Measurements from ENCODE around the gene SCFD2.
"Not testable (repeated sequence)": the region's sequence is repeated elsewhere in the genome, so short reads cannot be mapped to it uniquely, and the experiment has no call there.

SCFD2 gene

DNA sequence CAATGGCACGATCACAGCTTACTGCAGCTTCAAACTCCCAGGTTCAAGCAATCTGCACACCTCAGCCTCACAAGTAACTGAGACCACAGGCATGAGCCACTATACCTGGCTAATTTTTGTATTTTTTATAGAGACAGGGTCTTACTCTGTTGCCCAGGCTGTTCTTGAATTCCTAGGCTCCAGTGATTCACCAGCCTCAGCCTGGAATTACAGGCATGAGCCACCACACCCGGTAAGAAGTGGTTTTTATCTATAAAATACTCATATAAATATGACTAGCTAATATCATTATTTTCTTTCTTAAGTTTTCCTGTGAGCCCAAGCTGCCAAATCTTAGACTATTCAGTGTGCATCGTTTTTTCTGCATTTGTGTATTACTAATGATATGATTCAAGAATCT lies 4.4 kb downstream of the SCFD2 start:
- no peak for DNase-seq (ENCODE audit: low spot score)
- TF ChIP-seq, protein P1, sequence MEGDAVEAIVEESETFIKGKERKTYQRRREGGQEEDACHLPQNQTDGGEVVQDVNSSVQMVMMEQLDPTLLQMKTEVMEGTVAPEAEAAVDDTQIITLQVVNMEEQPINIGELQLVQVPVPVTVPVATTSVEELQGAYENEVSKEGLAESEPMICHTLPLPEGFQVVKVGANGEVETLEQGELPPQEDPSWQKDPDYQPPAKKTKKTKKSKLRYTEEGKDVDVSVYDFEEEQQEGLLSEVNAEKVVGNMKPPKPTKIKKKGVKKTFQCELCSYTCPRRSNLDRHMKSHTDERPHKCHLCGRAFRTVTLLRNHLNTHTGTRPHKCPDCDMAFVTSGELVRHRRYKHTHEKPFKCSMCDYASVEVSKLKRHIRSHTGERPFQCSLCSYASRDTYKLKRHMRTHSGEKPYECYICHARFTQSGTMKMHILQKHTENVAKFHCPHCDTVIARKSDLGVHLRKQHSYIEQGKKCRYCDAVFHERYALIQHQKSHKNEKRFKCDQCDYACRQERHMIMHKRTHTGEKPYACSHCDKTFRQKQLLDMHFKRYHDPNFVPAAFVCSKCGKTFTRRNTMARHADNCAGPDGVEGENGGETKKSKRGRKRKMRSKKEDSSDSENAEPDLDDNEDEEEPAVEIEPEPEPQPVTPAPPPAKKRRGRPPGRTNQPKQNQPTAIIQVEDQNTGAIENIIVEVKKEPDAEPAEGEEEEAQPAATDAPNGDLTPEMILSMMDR (IDR thresholded peaks at IDR 0.05; ENCODE audit: extremely low read depth, missing control alignments), result no peak

DNA sequence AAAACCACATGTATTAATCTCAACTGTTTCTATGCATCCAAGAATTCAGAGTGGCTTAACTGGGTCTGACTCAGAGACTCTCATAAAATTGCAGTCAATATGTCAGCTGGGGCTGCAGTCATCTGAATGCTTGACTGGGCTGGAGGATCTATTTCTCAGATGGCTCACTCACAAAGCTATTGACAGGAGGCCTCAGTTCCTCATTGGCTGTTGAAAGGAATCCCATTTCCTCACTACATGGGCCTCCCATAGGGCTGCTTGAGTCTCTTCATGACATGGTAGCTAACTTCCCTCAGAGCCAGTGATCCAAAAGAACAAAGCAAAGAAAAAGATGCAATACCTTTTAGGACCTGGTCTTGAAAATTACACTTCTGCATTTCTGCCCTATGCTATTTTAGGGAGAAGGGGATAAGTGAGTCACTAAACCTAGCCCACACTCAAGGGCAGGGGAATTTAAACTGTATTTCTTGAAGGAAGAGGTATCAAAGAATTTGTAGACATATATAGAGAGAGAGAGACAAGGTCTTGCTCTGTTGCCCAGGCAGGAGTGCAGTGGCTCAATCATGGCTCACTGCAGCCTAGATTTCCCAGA lies 9.8 kb downstream of the SCFD2 start:
- DNase-seq (ENCODE audit: low spot score), result no peak
- TF ChIP-seq, protein P1 (IDR thresholded peaks at IDR 0.05; ENCODE audit: extremely low read depth, missing control alignments), result no peak

DNA sequence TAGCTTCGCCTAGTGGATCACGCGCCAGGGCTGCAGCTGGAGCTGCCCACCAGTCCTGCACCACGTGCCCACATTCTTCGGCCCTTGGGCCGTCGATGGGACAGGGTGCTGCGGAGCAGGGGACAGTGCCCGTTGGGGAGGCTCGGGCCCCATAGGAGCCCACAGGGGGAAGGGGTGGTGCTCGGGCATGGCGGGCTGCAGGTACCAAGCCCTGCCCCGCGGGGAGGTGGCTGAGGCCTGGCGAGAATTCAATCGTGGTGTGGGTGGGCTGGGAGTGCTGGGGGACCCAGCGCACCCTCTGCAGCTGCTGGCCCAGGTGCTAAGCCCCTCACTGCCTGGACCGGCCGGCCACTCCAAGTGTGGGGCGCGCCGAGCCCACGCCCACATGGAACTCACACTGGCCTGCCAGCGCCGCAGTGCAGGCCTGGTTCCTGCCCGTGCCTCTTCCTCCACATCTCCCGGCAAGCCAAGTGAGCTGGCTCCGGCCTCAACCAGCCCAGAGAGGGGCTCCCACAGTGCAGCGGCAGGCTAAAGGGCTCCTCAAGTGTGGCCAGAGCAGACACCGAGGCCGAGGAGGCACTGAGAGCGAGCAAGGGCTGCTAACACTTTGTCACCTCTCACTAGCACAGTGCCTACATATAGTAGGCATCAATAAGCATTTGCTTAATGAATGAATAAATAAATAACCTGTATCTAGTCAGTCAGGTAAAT lies 11.7 kb downstream of the SCFD2 start:
- TF ChIP-seq, protein P1 (IDR thresholded peaks at IDR 0.05; ENCODE audit: extremely low read depth, missing control alignments), result no peak
- DNase-seq (ENCODE audit: low spot score), result no peak

DNA sequence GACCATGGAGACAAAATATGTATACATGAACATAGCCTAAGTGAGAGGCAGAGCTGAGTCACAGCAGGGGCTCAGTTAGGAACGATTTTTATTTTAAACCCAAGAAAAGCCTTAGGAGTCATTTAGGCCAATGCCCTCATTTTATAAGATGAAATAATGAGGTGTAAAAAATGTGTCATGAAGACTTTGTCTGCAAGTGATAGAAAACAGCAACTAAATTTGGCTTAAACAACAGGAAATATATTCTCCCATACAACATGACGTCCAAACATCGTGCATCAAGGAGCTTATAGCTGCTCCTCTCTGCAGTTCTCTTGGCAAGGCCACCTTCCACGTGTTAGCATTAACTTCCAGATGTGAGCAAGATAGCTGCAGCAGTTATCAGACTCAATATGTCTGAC lies 16.8 kb downstream of the SCFD2 start:
- TF ChIP-seq, protein P1 (IDR thresholded peaks at IDR 0.05; ENCODE audit: extremely low read depth, missing control alignments), result no peak
- no peak for DNase-seq (ENCODE audit: low spot score)

DNA sequence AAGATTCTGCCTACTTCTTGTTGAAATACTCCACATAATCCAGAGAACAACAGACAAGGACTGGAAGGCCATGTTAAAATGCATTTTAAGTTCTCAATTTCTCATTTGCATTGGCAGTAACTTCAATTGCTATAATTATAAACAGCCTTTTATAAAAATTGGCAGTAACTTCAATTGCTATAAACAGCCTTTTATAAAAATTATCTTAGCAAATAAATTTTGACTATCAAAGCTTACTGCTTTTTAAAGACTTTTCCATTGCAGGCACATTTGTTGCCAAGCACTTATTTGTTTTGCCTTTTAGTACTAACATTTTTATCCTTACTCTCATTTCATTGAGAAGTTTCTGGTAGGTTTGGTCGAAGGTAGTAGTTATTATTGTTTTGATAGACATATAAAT lies 17.8 kb downstream of the SCFD2 start:
- TF ChIP-seq, protein P1 (IDR thresholded peaks at IDR 0.05; ENCODE audit: extremely low read depth, missing control alignments), result no peak
- no peak for DNase-seq (ENCODE audit: low spot score)

DNA sequence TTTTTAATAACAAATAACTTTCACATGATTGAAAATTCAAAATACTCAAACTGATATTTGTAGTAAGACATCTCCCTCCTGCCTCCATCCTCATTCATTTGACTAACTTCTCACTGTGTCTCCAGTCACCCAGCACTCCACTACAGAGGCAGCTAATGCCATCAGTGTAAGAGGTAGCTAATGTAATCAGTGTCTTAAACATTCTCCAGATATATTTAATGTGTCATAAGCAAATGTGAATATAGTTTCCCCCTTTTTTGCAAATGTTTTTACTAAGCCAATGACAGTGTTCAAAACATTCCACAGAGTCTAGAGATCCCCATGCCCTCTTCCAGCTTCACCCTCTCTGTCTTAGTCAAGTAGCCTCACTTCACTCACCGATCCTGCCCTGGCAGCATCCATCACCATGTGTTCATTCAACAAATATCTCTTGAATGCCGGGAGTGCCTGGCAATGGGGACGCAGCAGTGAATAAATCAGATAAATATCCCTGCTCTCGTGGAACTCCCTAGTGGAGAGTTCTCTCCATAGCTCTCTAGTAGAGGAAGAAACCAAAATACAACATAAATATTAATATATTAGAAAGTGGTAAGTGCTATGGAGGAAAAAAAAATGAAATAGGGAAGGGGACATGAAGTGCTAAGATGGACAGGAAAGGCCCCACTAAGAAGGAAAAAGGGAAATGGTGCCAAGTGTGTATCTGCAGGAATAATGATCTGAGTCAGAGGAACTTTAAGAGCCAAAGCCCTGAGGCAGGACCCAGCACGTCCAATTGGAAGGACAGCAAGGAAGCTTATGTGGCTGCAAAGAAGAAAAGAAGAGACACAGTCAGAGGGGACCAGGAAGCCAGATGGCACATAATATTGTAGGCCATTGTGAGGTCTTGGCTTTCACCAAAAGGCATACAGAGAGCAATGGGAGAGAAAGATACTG lies 18.7 kb downstream of the SCFD2 start:
- DNase-seq (ENCODE audit: low spot score), result no peak
- TF ChIP-seq, protein P1 (IDR thresholded peaks at IDR 0.05; ENCODE audit: extremely low read depth, missing control alignments), result no peak

DNA sequence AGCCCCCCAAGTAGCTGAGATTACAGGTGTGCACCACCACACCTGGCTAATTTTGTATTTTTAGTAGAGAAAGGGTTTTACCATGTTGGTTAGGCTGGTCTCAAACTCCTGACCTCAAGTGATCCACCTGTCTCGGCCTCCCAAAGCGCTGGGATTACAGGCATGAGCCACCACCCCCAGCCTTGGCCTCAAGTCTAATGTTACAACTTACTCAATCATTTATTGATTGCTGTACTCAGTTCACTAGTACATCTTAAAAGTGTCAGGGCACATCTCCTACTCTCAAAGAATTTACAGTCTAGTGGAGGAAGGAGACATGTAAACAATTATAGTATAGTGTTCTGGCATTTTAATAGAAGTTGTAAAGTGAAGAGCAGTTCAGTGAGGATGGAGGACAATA lies 19.5 kb downstream of the SCFD2 start:
- DNase-seq (ENCODE audit: low spot score), result not testable (repeated sequence)

DNA sequence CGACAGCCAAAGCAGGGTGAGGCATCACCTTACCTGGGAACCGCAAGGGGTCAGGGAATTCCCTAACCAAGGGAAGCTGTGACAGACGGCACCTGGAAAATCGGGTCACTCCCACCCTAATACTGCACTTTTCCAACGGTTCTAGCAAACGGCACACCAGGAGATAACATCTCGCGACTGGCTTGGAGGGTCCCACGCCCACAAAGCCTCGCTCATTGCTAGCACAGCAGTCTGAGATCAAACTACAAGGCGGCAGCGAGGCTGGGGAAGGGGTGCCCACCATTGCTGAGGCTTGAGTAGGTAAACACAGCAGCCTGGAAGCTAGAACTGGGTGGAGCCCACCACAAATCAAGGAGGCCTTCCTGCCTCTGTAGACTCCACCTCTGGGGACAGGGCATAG lies 25.7 kb downstream of the SCFD2 start:
- DNase-seq (ENCODE audit: low spot score), result not testable (repeated sequence)

DNA sequence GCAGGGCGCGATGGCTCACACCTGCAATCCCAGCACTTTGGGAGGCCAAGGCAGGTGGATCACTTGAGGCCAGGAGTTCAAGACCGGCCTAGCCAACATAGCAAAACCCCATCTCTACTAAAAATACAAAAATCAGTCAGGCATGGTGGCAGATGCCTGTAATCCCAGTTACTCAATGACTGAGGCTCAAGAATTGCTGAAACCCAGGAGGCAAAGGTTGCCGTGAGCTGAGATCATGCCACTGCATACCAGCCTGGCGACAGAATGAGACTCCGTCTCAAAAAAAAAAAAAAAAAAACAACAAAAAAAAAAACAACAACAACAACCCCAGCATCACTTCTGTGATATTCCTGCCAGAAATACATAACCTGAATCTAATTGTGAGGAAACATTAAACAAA lies 30.9 kb downstream of the SCFD2 start:
- DNase-seq (ENCODE audit: low spot score), result not testable (repeated sequence)
